Hematopoietic multipotent progenitor cell treated with erythropoietin and hydrocortisone succinate and interleukin-3 and kit ligand, for 6 days (in vitro differentiated cells): ENCODE data around the gene NAV1.

Experiments used
- DNase-seq: peaks from one replicate; pipeline ENCODE4 v3.0.0-alpha.2; 2015

NAV1 gene, protein sequence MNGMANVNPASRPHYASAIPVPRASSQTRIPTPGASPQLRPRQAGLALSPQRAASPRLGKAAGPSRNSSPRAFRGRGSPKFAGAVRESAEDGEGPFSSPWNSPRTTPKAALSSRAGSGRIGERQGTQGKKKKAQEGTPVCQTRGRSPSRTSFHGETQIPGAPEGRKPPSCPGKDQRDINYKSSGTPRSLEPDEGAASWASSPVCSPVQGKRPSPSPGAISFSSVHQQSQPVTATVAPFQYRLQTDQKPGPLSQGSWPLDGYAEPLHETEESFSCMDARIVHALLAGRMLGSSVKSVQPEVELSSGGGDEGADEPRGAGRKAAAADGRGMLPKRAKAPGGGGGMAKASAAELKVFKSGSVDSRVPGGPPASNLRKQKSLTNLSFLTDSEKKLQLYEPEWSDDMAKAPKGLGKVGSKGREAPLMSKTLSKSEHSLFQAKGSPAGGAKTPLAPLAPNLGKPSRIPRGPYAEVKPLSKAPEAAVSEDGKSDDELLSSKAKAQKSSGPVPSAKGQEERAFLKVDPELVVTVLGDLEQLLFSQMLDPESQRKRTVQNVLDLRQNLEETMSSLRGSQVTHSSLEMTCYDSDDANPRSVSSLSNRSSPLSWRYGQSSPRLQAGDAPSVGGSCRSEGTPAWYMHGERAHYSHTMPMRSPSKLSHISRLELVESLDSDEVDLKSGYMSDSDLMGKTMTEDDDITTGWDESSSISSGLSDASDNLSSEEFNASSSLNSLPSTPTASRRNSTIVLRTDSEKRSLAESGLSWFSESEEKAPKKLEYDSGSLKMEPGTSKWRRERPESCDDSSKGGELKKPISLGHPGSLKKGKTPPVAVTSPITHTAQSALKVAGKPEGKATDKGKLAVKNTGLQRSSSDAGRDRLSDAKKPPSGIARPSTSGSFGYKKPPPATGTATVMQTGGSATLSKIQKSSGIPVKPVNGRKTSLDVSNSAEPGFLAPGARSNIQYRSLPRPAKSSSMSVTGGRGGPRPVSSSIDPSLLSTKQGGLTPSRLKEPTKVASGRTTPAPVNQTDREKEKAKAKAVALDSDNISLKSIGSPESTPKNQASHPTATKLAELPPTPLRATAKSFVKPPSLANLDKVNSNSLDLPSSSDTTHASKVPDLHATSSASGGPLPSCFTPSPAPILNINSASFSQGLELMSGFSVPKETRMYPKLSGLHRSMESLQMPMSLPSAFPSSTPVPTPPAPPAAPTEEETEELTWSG (N-terminal part only)

DNA sequence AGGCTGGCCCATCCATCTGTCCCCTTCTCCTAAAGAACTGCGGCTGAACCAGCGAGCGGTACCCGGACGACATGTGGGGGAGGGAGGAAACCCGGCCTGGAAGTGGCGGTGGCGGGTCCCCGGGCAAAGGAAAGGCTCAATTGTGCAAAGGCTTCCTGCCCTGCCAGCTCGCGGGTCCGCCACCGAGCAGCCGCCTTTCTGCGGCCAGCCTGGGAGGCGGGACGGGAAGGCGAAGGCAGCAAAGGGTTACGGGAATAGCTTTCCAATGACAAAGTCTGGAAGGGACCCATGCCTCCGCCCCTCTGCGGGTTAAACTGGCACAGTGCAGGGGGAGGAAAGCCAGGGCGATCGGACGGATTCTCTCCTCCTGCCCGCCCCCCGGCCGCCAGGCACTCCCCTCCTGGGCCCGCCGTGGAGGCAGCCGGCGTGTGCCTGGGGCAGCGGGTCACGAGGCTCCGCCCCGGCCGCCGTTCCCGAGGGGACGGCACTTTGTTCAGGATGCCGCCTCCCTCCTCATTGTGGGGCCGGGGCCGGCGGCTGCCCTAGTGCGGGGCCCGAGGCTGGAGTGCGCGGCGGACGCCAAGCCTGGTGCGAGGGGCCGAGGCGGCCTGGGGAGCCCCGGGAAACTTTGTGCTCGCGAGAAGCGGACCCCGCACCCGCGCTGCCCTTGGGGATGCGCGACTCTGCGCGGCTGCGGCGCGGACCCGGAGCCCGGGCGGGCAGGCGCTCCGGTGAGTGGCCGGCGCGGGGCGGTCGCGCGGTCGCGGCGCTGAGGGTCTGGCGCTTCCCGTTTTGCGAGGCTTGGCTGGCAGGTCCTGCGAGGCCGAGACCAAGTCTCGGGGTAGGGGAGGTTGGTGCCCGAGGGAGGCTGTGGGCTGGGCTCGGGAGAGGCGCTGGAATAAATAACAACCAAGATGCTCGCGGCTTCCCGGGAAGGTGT, at the start of gene NAV1:
Gene NAV1, plus strand, starts transcription at position 516 of the 940 bp plus-strand sequence. CDS start 83,758 bp downstream, outside the sequence.
- DNase-seq = peak; percentile 28

DNA sequence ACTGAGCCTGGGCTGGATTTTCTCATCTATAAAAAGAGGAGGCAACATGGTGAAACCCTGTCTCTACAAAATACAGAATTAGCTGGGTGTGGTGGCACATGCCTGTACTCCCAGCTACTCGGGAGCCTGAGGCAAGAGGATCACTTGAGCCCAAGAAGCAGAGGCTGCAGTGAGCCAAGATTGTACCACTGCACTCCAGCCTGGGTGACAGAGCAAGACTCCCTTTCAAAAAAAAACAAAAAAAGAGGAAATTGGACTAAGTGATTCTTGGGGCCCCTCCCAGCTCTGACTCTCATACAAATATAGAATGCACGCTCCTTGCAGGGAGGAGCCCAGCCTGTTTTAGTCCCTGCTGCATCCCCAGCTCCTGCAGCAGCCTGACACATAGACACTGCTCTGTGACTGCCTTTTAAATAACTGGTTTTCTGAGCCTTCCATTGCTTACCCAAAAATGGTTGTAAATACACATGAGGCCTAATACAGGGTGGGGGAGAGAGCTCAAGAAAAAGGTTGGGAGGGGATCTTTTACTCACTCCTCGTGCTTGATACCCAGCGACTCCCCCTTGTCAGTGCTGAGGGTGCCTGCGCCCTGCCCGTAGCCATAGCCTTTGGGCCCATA, 49.2 kb upstream of the NAV1 start:
- peak; percentile 64 for DNase-seq

DNA sequence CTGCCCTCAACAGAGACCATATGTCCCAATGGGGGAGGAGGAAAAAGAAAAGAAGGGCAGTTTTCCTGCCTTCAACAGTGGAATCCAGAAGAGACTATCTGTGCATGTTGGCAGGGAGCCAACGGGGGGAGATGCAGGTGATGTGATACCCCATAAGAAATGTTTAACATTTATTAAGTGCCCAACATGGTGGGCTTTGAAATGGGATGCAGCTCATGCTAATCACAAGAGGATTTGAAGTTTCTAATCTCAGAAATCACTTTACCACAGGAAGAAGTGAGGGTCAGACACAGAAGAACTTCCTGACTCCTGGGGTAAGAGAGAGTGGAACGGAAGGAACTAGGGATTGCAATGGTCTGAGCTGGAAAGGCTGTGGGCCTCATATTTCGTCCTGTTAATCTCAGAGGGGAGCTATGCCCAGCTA, 48.2 kb upstream of the NAV1 start:
- DNase-seq = no peak

DNA sequence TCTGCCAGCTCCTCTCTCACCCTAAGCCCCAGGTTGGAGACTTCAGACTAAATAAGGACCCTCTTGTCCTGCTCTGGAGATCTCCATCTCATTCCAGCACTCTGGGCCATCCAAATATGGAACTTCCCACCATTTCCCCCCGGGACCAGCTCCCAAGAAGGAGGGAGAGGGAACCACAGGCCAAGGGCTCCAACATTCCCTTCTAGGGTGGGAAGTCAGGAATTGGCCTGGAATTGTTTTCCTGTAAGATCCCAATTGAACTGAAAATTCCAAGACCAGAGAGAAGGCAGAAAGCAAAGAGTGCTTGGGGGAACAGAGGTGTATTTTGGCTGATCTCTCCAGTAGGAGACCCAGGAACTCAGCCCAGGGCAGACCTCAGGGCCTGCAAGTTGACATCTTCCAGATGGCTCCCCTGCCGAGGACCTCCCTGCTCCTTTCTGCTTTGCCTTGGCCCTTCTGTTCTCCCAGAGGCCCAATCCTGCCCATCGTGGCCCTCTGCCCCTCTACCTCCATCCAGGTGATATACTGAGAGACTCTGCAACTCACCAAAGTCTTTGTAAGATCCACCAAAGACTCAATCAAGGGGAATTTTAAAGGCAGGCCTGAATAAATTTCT, 46.9 kb upstream of the NAV1 start:
- DNase-seq = no peak

DNA sequence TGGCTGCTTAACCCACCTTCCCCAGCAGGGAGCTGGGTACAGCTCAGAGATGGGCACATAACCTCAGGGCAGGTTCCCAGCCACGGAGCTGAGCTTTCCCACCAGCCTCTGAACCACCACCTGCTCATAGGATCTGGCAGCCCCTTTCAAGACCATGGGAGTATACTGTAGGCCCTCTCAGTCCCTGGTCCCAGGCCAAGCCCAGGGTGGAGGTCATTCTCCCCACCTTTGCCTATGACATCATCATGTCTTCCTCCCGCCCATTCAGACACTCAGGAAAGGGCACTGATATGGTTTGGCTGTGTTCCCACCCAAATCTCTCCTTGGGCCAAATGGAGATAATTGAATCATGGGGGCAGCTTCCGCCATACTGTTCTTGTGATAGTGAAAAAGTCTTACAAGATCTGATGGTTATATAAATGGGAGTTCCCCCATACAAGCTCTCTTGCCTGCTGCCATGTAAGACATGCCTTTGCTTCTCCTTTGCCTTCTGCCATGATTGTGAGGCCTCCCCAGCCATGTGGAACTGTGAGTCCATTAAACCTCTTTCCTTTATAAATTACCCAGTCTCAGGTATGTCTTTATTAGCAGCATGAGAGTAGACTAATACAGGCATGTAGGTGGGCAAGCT, 45.8 kb upstream of the NAV1 start:
- peak; percentile 50 for DNase-seq

DNA sequence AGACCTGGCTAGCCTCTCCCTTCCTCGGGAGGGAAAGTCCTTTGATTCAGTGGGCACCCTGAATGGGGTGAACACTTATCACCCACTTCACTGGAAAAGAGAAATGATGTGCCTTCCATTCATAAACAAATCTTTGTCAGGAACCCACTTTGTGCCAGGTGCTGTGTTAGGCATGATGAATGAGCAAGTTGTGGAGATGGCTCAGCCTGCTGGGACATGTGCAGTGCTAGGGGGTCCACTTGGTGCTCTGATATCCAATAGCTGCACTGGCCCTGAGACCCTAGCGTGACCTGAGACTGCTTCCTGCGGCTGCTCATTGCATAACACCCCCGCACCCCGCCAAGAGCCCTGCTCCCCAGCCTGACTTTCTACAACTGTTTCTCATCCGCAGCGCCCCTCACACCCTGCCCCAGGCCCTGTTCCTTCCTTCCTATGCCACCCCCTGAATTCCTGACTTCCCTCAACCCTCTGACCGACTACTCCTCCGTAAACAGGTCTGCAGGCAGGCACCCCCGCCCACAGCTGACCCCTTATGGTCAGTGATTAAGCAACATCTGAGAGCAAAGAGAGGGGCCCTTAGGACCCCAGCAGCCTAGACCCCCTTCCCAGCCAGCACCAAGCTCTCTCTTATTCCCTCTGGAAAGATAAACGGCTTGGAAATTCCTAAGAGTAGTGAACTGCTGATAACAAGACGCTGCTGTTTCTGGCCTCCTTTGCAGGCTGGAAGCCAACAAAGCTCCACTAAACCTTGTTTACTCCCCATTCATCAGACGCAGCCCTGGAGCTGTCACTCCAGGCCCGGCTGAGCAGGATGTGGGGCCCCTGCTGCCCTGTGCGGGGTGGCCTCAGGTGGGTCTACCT, 44.9 kb upstream of the NAV1 start:
- no peak for DNase-seq

DNA sequence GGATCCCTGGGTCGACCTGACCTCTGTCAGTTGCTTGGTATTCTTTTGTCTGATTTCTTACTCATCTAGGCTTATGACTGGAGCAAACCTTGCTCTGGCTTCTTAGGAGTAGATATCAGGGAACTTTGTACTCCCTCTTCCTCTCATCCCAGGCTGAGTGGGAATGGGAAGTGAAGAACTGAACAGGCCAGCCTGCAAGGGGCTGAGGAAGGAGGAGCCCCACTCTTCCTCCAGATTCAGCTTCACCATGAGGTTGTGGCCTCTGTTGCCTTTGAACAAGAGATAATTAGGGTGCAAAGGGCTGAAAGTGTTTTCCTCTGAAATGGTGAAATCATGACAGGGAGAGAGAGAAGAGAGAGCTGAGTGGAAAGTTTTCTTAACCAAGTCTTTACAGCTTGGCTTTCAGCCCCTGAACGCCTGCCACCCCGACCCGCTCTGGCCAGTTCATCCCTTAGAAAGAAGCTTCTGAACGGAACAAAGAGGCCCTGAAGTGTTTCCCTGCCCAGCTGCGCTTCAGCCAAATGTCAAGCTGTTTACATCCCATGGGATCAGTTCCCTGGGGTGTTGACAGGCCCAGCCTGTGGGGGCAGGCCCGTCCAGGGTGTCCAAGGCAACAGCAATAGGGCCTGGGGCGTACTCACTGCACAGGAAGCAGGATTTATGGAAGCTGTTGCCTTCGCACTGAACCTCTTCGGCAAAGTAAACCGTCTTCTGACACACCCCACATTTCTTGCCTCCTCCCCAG, 43.2 kb upstream of the NAV1 start:
- no peak for DNase-seq

DNA sequence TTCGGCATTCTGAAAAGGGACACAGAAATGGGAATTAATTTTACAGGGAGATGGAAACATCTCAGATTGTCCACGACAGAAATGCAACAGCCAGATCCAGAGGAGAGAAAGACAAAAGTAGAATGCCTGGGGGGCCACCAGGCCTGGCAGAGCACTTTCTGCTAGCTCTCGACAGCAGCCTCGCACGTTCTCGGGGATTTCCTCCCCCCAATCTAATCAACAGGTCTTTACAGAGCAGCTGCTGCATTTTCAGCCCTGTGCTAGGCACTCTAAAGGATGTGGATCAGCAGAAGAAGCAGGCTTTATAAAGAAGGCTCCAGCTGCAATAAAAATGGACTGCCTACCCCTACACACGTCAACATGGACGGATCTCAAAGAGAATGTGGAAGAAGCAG, 42.6 kb upstream of the NAV1 start:
- no peak for DNase-seq

DNA sequence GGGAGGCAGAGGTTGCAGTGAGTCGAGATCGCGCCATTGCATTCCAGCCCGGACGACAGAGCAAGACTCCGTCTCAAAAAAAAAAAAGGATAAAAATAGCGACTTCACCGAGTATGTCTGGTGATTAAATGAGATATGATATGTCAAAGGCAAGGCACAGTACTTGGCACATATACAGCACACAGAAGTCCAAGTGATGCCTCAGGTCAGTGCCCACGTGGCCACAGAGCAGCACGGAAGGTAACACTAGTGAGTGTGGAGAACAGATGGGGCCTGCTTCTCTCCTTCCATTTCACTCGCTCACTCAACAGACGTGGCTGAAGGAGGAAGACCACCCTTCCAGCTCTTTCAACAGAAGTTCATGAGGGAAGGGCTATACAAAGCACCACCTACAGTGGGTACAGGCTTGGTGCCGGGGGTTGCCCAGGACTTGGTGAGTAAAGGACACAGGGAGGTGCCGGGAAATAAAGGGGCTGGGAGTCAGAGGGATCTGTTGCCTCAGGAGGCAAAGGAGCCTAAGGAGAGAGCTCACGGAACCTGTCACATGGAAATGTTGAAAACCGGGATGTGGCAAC, 40.9 kb upstream of the NAV1 start:
- no peak for DNase-seq

DNA sequence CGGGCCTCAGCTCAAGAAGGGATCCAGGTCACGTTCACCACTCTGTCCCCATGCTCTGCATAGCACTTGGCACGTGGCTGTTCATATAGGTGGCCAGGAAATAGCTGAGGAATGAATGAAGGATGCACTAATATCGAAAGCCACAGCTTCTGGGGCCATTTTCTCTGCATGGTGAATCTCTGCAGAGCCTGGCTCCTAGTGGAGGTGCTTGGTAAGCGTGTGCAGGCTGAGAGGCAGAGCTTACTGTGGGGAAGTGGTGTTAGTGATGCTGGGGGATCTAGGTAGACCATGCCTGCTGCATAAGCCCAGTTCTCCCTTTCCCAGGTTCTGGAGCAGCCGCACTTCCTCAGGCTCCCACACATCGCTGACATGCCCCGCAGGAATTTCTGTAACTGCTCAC, 40.3 kb upstream of the NAV1 start:
- DNase-seq = no peak

DNA sequence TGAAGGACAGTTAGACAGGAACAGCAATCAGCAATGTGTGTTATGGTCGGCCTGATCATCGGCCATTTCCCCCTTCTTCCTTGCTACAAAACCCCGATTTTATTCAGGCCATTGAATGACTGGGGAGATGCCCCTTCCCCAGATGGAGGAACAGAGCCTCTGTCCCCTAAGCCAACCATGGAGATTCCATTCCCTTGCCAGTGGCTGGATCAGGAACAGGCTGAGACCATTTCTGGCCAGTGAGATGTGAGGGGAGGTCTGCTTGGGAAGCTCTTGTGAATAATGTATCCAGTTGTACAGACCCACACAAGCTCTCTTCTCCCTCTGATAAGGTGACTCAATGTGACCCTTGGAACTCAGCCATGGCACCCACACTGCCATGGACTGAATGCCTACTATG, 39.7 kb upstream of the NAV1 start:
- no peak for DNase-seq

DNA sequence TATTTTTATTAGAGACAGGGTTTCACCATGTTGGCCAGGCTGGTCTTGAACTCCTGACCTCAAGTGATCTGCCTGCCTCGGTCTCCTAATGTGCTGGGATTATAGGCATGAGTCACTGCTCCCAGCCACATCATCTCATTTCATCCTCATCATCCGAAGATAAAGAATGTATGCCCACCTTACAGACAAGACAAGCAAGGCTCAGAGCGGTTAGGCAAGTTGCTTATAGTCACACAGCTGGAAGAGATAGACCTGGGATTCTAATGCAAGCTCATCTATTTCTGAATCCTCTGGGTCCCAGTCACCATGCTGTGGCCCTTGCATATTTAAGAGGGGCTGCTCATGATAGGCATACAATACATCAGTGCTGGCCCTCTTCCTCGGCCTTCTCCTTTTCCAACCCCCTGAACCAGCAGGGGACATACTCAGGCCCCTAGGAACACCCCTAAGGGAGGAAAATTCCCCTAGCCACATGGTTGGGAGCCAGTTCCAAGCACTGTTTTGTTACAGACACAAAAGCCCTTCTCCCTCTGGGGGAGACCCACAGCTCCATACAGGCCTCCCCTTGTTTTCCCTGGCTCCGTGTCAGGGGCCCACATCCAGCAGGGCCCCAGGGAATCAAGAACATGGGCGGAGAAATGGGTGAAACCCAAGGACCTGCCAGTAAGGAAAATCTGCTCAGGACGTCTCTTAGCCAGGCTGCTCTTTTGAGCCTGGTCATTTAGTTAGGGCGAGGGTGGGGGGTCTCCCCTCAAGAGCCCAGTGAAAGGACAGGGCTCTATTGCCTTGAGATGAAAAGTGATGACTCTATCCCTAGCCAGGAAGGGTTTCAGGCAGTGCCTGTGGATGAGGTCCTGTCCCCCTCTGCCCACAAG, 38.9 kb upstream of the NAV1 start:
- no peak for DNase-seq

DNA sequence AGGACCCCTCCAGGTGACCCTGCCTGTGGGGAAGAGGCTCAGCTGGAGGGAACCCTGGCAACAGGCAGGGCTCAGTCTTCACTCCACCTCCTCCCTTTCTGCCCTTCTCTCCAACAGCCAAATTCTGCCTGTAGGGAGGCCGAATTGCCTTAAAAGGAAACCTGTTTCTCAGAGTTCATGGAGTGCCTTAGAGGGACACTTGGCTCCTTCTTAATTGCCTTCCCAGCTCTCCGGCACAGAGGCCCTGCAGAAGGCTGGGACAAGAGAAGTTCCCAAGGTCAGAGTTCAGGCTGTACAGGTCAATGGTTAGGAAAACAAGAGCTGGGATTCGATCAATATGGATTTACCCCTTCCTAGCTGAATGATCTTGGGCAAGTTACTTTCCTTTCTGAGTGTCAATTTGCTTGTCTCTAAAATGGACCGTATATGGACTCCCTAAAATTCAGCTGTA, 38.2 kb upstream of the NAV1 start:
- no peak for DNase-seq

DNA sequence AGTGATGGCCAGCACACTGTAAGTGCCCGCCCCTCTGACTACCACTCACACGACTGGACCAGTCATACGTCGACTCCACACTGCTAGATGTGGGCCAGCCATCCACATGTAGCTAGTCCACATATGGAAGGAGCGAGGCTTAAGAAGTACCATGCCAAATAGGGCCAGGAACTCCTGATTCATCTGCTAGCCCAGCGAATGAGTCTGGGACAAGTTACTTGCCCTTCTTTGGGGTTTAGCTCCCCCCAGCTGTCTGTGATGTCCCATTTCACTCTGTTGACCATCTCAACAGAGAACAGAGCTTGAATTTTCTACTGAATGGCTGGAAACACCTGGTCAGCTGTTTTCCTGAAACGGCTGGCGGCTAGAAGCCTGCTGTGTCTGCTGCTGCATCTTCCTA, 37.8 kb upstream of the NAV1 start:
- DNase-seq = no peak

DNA sequence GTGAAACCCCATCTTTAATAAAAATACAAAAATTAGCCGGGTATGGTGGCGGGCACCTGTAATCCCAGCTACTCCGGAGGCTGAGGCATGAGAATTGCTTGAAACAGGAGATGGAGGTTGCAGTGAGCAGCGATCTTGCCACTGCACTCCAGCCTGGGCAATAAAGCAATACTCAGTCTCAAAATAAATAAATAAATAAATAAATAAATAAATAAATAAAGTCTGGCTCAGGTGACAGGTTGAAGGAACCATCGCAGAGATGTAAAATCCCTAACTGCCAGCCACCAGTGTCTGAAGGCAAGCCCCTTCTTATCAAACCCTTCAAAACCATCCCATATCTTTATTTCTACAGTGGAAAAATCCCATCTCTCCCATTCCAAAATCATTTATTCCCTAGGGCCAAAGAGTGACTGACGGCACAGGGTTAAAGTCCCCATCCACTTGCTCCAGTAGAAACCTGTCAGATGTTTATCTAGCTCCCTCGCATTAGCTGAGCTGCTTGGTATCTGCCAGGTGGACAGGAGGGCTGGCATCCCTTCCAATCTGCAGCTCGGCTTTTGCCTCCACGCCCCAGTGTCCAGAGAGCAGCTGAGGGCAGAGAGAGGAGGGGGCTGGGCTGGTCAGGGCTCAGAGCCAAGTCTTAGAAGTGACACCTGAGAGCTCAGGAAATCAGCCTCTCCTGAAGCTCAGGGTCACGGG, 37.0 kb upstream of the NAV1 start:
- DNase-seq = no peak

DNA sequence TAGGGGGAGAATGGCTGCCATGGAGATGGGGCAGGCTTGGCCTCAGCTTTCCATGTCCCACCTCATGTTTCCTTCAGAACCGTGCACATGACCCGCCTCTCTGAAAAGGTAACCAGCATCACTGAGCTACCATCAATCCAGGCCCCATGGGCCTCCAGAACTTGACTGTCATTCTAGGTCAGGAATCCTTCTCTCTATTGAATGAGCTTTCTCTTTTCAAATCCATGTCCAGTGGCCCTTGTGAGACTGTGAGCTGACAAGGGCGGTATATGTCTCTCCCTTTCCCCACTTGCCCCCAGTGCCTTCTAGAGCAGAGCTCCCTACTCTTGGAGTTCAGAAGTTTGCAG, 36.4 kb upstream of the NAV1 start:
- DNase-seq = no peak
